ENCODE measurements around the gene MRPL24.

Gene MRPL24

GRCh38 chr1:156709757-156710489 lies 31.0 kb downstream of the MRPL24 start:
- ATAC-seq, result peak; percentile 72
- peak; percentile 66 for TF ChIP-seq ZNF70 (CRISPR knock-in tag; IDR thresholded peaks at IDR 0.05)
- TF ChIP-seq TOX (CRISPR knock-in tag; IDR thresholded peaks at IDR 0.05; ENCODE audit: borderline replicate concordance), result no peak; the same call in 1 of the 2 replicates
- TF ChIP-seq POU6F1 (CRISPR knock-in tag; IDR thresholded peaks at IDR 0.05; ENCODE audit: borderline replicate concordance, low read depth), result no peak
- TF ChIP-seq ARNTL (CRISPR knock-in tag; IDR thresholded peaks at IDR 0.05; ENCODE audit: borderline replicate concordance, low read depth), result no peak
- TF ChIP-seq TSHZ2 (CRISPR knock-in tag; IDR thresholded peaks at IDR 0.05), result peak; percentile 92
- TF ChIP-seq GLIS3 (CRISPR knock-in tag; IDR thresholded peaks at IDR 0.05), result peak; percentile 82; the same call in 1 of the 2 replicates
- no peak; the same call in 1 of the 2 replicates for TF ChIP-seq CSRNP3 (CRISPR knock-in tag; IDR thresholded peaks at IDR 0.05)
- TF ChIP-seq ZNF8 (CRISPR knock-in tag; IDR thresholded peaks at IDR 0.05), result 0 out of 2 replicates have a peak, but pooled peaks have one; percentile 22
- TF ChIP-seq CSDC2 (CRISPR knock-in tag; IDR thresholded peaks at IDR 0.05), result 0 out of 2 replicates have a peak, but pooled peaks have one; percentile 11
- TF ChIP-seq RARB (CRISPR knock-in tag; IDR thresholded peaks at IDR 0.05), result no peak
- TF ChIP-seq BACH2 (CRISPR knock-in tag; IDR thresholded peaks at IDR 0.05; ENCODE audit: borderline replicate concordance), result no peak
- no peak for TF ChIP-seq ZFP30 (CRISPR knock-in tag; IDR thresholded peaks at IDR 0.05)
- TF ChIP-seq ZC3H10 (CRISPR knock-in tag; IDR thresholded peaks at IDR 0.05), result no peak
- no peak for TF ChIP-seq SNAI2 (CRISPR knock-in tag; IDR thresholded peaks at IDR 0.05)
- TF ChIP-seq CREB5 (CRISPR knock-in tag; IDR thresholded peaks at IDR 0.05; ENCODE audit: low read depth), result no peak
- TF ChIP-seq ZNF565 (CRISPR knock-in tag; conservative IDR thresholded peaks at IDR 0.05; ENCODE audit: low read depth), result no peak
- no peak for TF ChIP-seq PATZ1 (CRISPR knock-in tag; IDR thresholded peaks at IDR 0.05; ENCODE audit: borderline replicate concordance)
- peak; percentile 95 for TF ChIP-seq TCF4 (CRISPR knock-in tag; IDR thresholded peaks at IDR 0.05; ENCODE audit: borderline replicate concordance)
- no peak for TF ChIP-seq OSR1 (CRISPR knock-in tag; IDR thresholded peaks at IDR 0.05)
- no peak for TF ChIP-seq PPARA (CRISPR knock-in tag; IDR thresholded peaks at IDR 0.05; ENCODE audit: borderline replicate concordance)
- TF ChIP-seq ESRRG (CRISPR knock-in tag; IDR thresholded peaks at IDR 0.05), result no peak
- no peak for TF ChIP-seq ISL1 (CRISPR knock-in tag; IDR thresholded peaks at IDR 0.05)
- TF ChIP-seq ZFP3 (CRISPR knock-in tag; IDR thresholded peaks at IDR 0.05), result peak; percentile 44; the same call in 1 of the 2 replicates

- no peak for ATAC-seq
- TF ChIP-seq SNAI2 (CRISPR knock-in tag; IDR thresholded peaks at IDR 0.05) (no peak), ZC3H10 (CRISPR knock-in tag; IDR thresholded peaks at IDR 0.05) (no peak), TCF4 (CRISPR knock-in tag; IDR thresholded peaks at IDR 0.05; ENCODE audit: borderline replicate concordance) (no peak), ZFP3 (CRISPR knock-in tag; IDR thresholded peaks at IDR 0.05) (no peak), ZFP30 (CRISPR knock-in tag; IDR thresholded peaks at IDR 0.05) (no peak), BACH2 (CRISPR knock-in tag; IDR thresholded peaks at IDR 0.05; ENCODE audit: borderline replicate concordance) (no peak), RARB (CRISPR knock-in tag; IDR thresholded peaks at IDR 0.05) (no peak), PATZ1 (CRISPR knock-in tag; IDR thresholded peaks at IDR 0.05; ENCODE audit: borderline replicate concordance) (no peak), ZNF8 (CRISPR knock-in tag; IDR thresholded peaks at IDR 0.05) (no peak), ZNF70 (CRISPR knock-in tag; IDR thresholded peaks at IDR 0.05) (no peak), ZNF565 (CRISPR knock-in tag; conservative IDR thresholded peaks at IDR 0.05; ENCODE audit: low read depth) (no peak), GLIS3 (CRISPR knock-in tag; IDR thresholded peaks at IDR 0.05) (no peak), ESRRG (CRISPR knock-in tag; IDR thresholded peaks at IDR 0.05) (no peak), TSHZ2 (CRISPR knock-in tag; IDR thresholded peaks at IDR 0.05) (no peak), OSR1 (CRISPR knock-in tag; IDR thresholded peaks at IDR 0.05) (no peak)
Measured at GRCh38 chr1:156709031-156709430, 31.9 kb downstream of the MRPL24 start.

Measured in SK-N-SH treated with all-trans-retinoic acid at 6 μM for 48 hours (cell line).